ENCODE results near the gene GDAP1L1.

- TF ChIP-seq SUZ12 (IDR thresholded peaks at IDR 0.05; ENCODE audit: extremely low read depth, insufficient read depth, insufficient read length) (no peak), YY1 (IDR thresholded peaks at IDR 0.05; ENCODE audit: insufficient read depth, insufficient read length) (no peak), ZNF274 (IDR thresholded peaks at IDR 0.05; ENCODE audit: low read depth, low read length) (no peak)
These were observed 32.0 kb upstream of the GDAP1L1 start for GRCh38 chr20:44215125-44215524.

All from NT2/D1 (cell line).